OCI-LY7 (cell line): ENCODE data around the gene GRIA4. TPM values are rescaled to one million over a fixed set of nuclear protein-coding genes. Genes with fewer than 3 reads are reported as not detected.

Experiments
- small RNA-seq: library from RNA; depleted of rRNA; stranded (forward); fragments of <200 nt; gene quantifications from one replicate; pipeline ENCODE3, GENCODE V24; 2014
- total RNA-seq, 2 experiments: library from RNA; depleted of rRNA in 1 of 2; stranded (reverse); fragments of >200 nt in 1 of 2; shearing (Covaris generic) in 1 of 2; gene quantifications; 2 replicates each; pipeline ENCODE4 v1.2.3, GENCODE V29; 2014 to 2022

GRIA4 gene
- total RNA-seq, 2 experiments from 2014 or later, result not detected

Small RNA genes lying within 50 kb of the gene (small RNA-seq; reads per million reads assigned to genes)
- gene RNU4-55P (not detected), gene RNU6-277P (not detected)
